NCI-H1436 treated with DMSO at 0.1 percent for 48 hours (cell line): Measurements from ENCODE around the gene CRIP2.

Experiments
- DNase-seq: peaks from one replicate; lab custom pipeline; 2025; lab: John Stamatoyannopoulos, UW

The CRIP2 gene

GRCh38 chr14:105487986-105488777, 13.6 kb downstream of the CRIP2 start:
- DNase-seq: no peak

GRCh38 chr14:105488781-105489541, 14.3 kb downstream of the CRIP2 start:
- DNase-seq: no peak

DNA sequence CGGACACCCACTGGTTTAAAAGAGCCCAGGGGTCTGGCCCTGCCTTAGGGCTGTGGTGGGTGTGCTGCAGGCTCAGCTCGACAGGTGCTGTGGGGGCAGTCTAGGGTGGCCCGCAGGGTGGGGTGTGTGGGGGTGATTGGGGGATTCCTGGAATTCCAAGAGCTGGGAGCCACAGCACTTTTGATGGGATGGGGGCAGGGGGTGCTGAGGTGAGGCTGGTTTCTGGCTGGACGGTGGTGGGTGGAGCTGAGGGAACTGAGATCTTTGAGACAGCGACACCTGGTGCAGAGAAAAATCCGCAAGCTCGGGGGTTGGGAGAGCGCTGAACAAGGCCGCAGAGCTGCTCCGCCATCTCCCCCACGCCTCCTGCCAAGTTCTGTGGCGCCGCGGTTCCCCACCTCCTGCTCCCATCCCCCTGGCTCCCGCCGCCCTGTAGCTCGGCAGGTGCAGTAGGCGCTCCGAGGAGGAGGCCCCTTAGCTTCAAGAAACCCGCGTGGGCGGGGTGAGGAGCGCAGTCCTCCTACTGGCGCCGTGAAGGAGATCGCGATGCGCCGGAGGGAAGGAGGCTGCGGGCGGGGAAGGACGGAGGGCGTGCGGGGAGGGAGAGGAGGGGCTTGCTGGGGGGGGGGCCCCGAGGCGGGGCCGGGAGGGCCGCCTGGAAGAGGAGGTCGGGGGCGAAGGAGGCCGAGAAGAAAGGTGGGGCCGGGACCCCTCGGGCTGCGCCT, 15.1 kb downstream of the CRIP2 start:
- DNase-seq: peak; percentile 45

GRCh38 chr14:105490267-105490571, 15.6 kb downstream of the CRIP2 start:
- no peak for DNase-seq

- DNase-seq: peak; percentile 99
Measured at GRCh38 chr14:105490572-105491365, 16.1 kb downstream of the CRIP2 start, which contains the start of gene TEDC1. TEDC1 (plus strand) TSS chr14:105491246; CDS start chr14:105491376, 130 bp downstream.

GRCh38 chr14:105491366-105491973, 16.8 kb downstream of the CRIP2 start:
- DNase-seq: no peak

- no peak for DNase-seq
Measured at GRCh38 chr14:105492031-105492970, 17.7 kb downstream of the CRIP2 start.

DNA sequence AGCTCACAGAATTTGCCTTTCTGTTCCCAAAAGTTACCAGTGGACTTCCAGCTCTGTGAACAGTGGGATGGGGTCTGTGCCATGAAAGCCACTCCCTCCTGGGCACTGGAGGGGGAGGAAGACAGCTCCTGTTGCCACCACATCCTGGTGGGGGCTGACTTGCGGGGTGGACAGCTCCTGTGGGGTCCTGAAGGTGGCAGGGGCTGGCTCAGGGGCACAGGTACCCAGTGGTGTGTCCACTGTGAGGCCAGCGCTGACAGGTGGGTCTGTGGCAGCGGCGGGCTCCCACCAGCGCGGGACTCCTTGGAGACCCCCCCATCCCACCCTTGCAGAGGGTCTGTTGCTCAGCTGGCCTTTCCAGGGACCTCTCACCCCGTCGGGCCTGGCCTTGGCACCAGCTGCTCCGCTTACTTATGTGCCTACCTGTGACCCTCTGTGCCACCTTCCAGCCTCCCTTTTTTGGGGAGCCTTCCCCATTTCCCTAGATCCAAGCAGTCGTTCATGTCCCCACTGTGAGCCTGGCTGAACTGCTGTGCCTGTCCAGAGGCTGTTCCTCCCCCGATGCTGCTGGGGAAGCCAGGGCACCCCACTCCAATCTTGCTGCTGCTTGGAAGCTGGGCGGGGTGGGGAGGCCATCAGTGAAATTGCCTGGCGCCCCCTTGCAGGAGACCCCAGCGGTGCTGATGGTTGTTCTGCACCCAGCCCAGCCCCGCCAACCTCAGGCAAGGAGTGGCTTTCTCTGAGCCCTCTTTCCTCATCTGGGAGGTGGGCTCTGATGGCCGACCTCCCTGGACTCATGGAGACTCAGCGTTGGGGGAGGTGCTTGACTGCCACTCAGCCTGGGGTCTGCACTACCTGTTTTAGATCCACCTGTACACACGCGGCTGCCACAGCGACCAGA, 18.6 kb downstream of the CRIP2 start:
- DNase-seq: no peak

- DNase-seq: no peak
Measured at GRCh38 chr14:105493921-105494605, 19.4 kb downstream of the CRIP2 start.

GRCh38 chr14:105494606-105494929, 19.9 kb downstream of the CRIP2 start:
- no peak for DNase-seq

DNA sequence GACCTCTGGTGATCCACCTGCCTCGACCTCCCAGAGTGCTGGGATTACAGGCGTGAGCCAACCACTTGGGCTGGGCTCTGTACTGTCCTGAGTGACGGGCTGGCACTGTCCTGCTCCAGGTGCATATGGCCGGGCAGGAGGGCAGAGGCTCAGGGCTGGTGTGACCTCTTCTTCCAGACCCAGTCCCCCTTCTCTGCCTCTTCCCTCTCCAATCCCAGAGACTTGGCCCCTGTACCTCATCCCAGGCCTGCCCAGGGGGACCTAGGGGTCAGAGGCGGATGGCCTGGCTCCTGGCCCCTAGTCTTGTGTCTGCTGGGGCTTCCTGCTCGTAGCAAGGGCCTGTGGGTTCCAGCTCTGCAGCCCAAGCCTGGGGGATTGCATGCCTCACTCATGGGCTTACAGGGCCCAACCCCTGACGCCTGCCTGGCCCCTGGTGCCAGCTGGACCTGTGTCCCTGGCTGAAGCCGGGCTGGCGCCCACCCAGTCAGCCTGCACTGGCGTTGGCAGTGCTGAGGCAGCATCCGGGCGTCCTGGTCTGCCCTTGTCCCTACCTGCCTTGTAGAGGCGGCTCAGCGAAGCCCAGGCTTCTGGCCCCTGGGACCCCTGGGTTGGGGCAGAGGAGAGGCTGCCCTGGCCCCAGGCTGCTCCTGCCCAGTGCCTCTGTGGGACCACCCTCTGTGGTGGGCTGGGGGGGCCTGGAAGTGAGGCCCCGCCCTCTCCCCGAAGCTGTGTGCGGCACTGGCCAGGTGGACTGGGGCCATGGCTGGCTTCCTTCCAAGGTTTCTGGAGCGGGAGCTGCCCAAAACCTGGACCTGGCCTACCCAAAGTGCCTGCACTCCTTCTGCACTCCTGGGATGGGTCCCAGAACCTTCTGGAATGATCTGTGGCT, 20.7 kb downstream of the CRIP2 start:
- no peak for DNase-seq

GRCh38 chr14:105495990-105496830, 21.6 kb downstream of the CRIP2 start:
- DNase-seq: no peak

DNA sequence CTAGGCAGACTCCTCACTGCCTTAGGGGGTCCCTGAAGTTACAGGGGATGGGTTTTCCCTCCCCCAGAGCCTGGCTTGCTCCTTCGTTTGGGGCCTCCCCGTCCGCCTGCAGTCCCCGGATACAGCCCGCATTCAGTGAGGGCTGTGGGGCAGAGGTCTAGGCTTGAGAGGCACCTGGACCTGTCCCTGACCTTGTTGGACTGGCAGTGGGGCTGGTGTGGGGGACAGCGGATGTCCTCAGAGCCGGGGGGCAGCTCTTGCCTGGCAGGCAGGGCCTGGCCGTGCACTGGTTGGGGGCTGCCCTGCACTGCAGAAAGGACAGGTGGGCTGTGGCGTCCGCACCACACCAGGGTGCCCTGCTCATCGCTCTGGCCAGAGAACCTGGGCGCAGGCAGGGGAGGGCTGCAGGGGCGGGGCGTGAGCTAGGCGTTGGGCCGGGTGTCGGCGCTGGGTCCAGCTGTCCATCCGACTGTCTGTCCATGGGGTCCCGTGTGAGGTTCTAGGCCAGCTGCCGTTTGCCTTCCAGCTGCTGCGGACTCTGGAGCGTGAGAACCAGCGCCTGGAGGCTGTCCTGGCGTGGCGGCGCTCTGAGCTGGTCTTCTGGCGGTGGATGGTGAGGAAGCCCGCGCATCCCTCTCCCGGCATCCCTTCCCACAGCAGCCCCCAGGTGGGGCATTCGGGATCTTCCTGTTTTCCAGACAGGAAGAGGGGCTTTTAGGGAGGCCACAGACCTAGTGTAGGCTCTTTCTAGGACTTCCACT, 22.4 kb downstream of the CRIP2 start:
- DNase-seq: no peak

DNA sequence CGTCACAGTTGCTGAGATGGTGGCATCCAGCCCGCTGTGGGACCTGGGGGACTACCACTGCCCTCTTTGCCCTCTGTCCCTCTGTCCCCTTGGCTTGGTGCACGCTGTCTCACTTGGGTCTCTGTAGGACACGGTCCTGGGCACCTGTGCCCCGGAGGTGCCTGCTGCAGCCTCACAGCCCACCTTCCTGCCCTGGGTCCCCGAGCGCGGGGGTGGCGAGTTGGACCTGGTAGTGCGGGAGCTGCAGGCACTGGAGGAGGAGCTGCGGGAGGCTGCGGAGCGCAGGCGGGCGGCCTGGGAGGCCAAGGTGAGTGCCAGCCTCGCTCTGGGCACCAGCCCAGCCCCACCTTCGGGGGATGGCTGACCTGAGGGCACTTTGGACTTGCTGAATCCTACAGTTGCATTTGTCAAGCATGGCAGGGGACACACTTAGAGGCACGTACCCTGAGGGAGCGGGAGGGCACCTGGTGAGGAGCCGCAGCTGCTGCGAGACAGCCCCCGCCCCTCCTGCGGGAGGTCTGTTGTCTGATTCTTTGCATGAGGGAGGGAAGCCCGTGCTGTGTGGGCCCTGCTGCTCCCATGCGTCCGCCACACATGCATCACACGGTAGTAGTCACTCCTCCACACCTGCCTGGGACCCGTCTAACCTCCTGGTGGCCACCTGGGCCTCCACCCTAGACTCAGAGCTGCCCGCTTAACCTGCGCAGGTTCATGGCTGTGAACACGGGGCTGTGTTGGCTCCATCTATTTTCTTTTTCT, 23.2 kb downstream of the CRIP2 start:
- DNase-seq: no peak
